ENCODE results near the gene TRIM47.
"Not testable (repeated sequence)": the region's sequence is repeated elsewhere in the genome, so short reads cannot be mapped to it uniquely, and the experiment has no call there.

TRIM47 gene

GRCh38 chr17:75875182-75875939 lies 3.0 kb downstream of the TRIM47 start:
- H3K27ac ChIP-seq (ENCODE audit: insufficient read depth in 1 of 2, low read depth in 1 of 2, low read length in 2 of 2, poor library complexity in 1 of 2, severe bottlenecking in 2 of 2): no peak overlapping the region

GRCh38 chr17:75874323-75875181 lies 3.8 kb downstream of the TRIM47 start:
- H3K4me1 ChIP-seq (ENCODE audit: control extremely low read depth in 1 of 4, control insufficient read depth in 4 of 4, insufficient read depth in 4 of 4, low read length in 3 of 4): peaks cover 0 to 63% (median 53%) of the 10 kb centered on the region in 4 experiments
- CTCF ChIA-PET: interaction anchor here (1.5 to 13.2 kb wide), 4 partner anchors 15 to 31 kb away, joined by 4 to 214 read pairs (median 98); partner anchors contain the start of genes TRIM65, UNC13D and WBP2
- no peak for DNase-seq

More at GRCh38 chr17:75875182-75875939, 3.0 kb downstream of the TRIM47 start:
- WGBS (ENCODE audit: insufficient coverage): 48% methylated on average over 13 of the region's 18 CpGs
- peak overlapping the region in 4 of 7 experiments; percentile 51 to 83 (median 70) for H3K4me3 ChIP-seq (ENCODE audit: control insufficient read depth in 1 of 7, extremely low read depth in 1 of 7, insufficient read depth in 4 of 7, low read depth in 2 of 7, low read length in 6 of 7)
- CTCF ChIA-PET: interaction anchor here (0.9 to 13.2 kb wide), 9 partner anchors 8 to 182 kb away, joined by 3 to 214 read pairs (median 4); partner anchors contain the start of genes TRIM65, UNC13D and WBP2
- peaks cover 0 to 16% (median 7%) of the 10 kb centered on the region in 4 experiments for H3K36me3 ChIP-seq (ENCODE audit: control insufficient read depth in 4 of 4, insufficient read depth in 4 of 4, low read length in 3 of 4)
- peaks cover 0 to 63% (median 53%) of the 10 kb centered on the region in 4 experiments for H3K4me1 ChIP-seq (ENCODE audit: control extremely low read depth in 1 of 4, control insufficient read depth in 4 of 4, insufficient read depth in 4 of 4, low read length in 3 of 4)
- no peaks in the 10 kb centered on the region for H3K9me3 ChIP-seq (ENCODE audit: control extremely low read depth in 1 of 5, control insufficient read depth in 4 of 5, insufficient read depth in 2 of 5, low read depth in 1 of 5, low read length in 4 of 5)
- H3K27me3 ChIP-seq (replicated peaks in 2 of 5; ENCODE audit: control insufficient read depth in 4 of 5, insufficient read depth in 5 of 5, low read length in 4 of 5): no peaks in the 10 kb centered on the region
- no peak for DNase-seq
- POLR2A ChIA-PET: interaction anchor here (0.6 to 1.3 kb wide), 4 partner anchors 15 to 225 kb away, joined by 3 to 4 read pairs (median 3); partner anchors contain the start of gene WBP2

GRCh38 chr17:75873587-75874322 lies 4.6 kb downstream of the TRIM47 start:
- H3K4me3 ChIP-seq (ENCODE audit: control insufficient read depth in 1 of 7, extremely low read depth in 1 of 7, insufficient read depth in 4 of 7, low read depth in 2 of 7, low read length in 6 of 7): no peak overlapping the region
- H3K36me3 ChIP-seq (ENCODE audit: control insufficient read depth in 4 of 4, insufficient read depth in 4 of 4, low read length in 3 of 4): peaks cover 0 to 16% (median 7%) of the 10 kb centered on the region in 4 experiments
- H3K4me1 ChIP-seq (ENCODE audit: control extremely low read depth in 1 of 4, control insufficient read depth in 4 of 4, insufficient read depth in 4 of 4, low read length in 3 of 4): peaks cover 0 to 57% (median 48%) of the 10 kb centered on the region in 4 experiments
- DNase-seq: no peak
- no peaks in the 10 kb centered on the region for H3K9me3 ChIP-seq (ENCODE audit: control extremely low read depth in 1 of 5, control insufficient read depth in 4 of 5, insufficient read depth in 2 of 5, low read depth in 1 of 5, low read length in 4 of 5)
- H3K27me3 ChIP-seq (replicated peaks in 2 of 5; ENCODE audit: control insufficient read depth in 4 of 5, insufficient read depth in 5 of 5, low read length in 4 of 5): no peaks in the 10 kb centered on the region
- POLR2A ChIA-PET: interaction anchor here (1.1 to 1.5 kb wide), 2 partner anchors 16 to 18 kb away, joined by 3 to 6 read pairs; partner anchors contain the start of gene WBP2
- CTCF ChIA-PET: interaction anchor here (1.0 to 13.2 kb wide), 3 partner anchors 14 to 27 kb away, joined by 3 to 214 read pairs (median 173); partner anchors contain the start of genes TRIM65 and WBP2
- no peak overlapping the region for H3K27ac ChIP-seq (ENCODE audit: insufficient read depth in 1 of 2, low read depth in 1 of 2, low read length in 2 of 2, poor library complexity in 1 of 2, severe bottlenecking in 2 of 2)
- WGBS (ENCODE audit: insufficient coverage): 91% methylated on average over 8 of the region's 11 CpGs

More at GRCh38 chr17:75874323-75875181, 3.8 kb downstream of the TRIM47 start:
- 96% methylated on average over 23 of the region's 38 CpGs for WGBS (ENCODE audit: insufficient coverage)
- Histone ChIP-seq H3K27me3 (replicated peaks in 2 of 5; ENCODE audit: control insufficient read depth in 4 of 5, insufficient read depth in 5 of 5, low read length in 4 of 5) (no peaks in the 10 kb centered on the region), H3K4me3 (ENCODE audit: control insufficient read depth in 1 of 7, extremely low read depth in 1 of 7, insufficient read depth in 4 of 7, low read depth in 2 of 7, low read length in 6 of 7) (no peak overlapping the region), H3K9me3 (ENCODE audit: control extremely low read depth in 1 of 5, control insufficient read depth in 4 of 5, insufficient read depth in 2 of 5, low read depth in 1 of 5, low read length in 4 of 5) (no peaks in the 10 kb centered on the region), H3K27ac (ENCODE audit: insufficient read depth in 1 of 2, low read depth in 1 of 2, low read length in 2 of 2, poor library complexity in 1 of 2, severe bottlenecking in 2 of 2) (no peak overlapping the region), H3K36me3 (ENCODE audit: control insufficient read depth in 4 of 4, insufficient read depth in 4 of 4, low read length in 3 of 4) (peaks cover 0 to 16% (median 7%) of the 10 kb centered on the region in 4 experiments)
- POLR2A ChIA-PET: no interaction called here

GRCh38 chr17:75872434-75873351 lies 5.7 kb downstream of the TRIM47 start:
- POLR2A ChIA-PET: interaction anchor here (1.1 to 1.5 kb wide), 2 partner anchors 15 to 17 kb away, joined by 3 to 6 read pairs; partner anchors contain the start of gene WBP2
- 49% methylated on average over 7 of the region's 13 CpGs for WGBS (ENCODE audit: insufficient coverage)

GRCh38 chr17:75870228-75870627 lies 8.2 kb downstream of the TRIM47 start:
- H3K4me3 ChIP-seq (ENCODE audit: control insufficient read depth in 1 of 7, extremely low read depth in 1 of 7, insufficient read depth in 4 of 7, low read depth in 2 of 7, low read length in 6 of 7); DNase-seq; H3K9me3 ChIP-seq (ENCODE audit: control extremely low read depth in 1 of 5, control insufficient read depth in 4 of 5, insufficient read depth in 2 of 5, low read depth in 1 of 5, low read length in 4 of 5); POLR2A ChIA-PET; H3K27ac ChIP-seq (ENCODE audit: insufficient read depth in 1 of 2, low read depth in 1 of 2, low read length in 2 of 2, poor library complexity in 1 of 2, severe bottlenecking in 2 of 2); H3K27me3 ChIP-seq (replicated peaks in 2 of 5; ENCODE audit: control insufficient read depth in 4 of 5, insufficient read depth in 5 of 5, low read length in 4 of 5): not testable (repeated sequence)
- Histone ChIP-seq H3K36me3 (ENCODE audit: control insufficient read depth in 4 of 4, insufficient read depth in 4 of 4, low read length in 3 of 4) (peaks cover 0 to 14% (median 7%) of the 10 kb centered on the region in 4 experiments), H3K4me1 (ENCODE audit: control extremely low read depth in 1 of 4, control insufficient read depth in 4 of 4, insufficient read depth in 4 of 4, low read length in 3 of 4) (peaks cover 0 to 27% (median 18%) of the 10 kb centered on the region in 4 experiments)
- CTCF ChIA-PET: interaction anchor here (0.6 kb wide), 1 partner anchor 26 kb away, joined by 3 read pairs; no protein-coding TSS in a partner anchor
- 96% methylated on average over 8 of the region's 10 CpGs for WGBS (ENCODE audit: insufficient coverage)

More at GRCh38 chr17:75872434-75873351, 5.7 kb downstream of the TRIM47 start:
- peak overlapping the region in 3 of 7 experiments; percentile 6 to 45 (median 32) for H3K4me3 ChIP-seq (ENCODE audit: control insufficient read depth in 1 of 7, extremely low read depth in 1 of 7, insufficient read depth in 4 of 7, low read depth in 2 of 7, low read length in 6 of 7)
- peak; percentile 45 to 77 (median 76) for DNase-seq
- H3K9me3 ChIP-seq (ENCODE audit: control extremely low read depth in 1 of 5, control insufficient read depth in 4 of 5, insufficient read depth in 2 of 5, low read depth in 1 of 5, low read length in 4 of 5): no peaks in the 10 kb centered on the region
- CTCF ChIA-PET: interaction anchor here (0.9 to 13.2 kb wide), 9 partner anchors 8 to 116 kb away, joined by 3 to 214 read pairs (median 3); partner anchors contain the start of genes TRIM65 and WBP2
- peaks cover 0 to 49% (median 40%) of the 10 kb centered on the region in 4 experiments for H3K4me1 ChIP-seq (ENCODE audit: control extremely low read depth in 1 of 4, control insufficient read depth in 4 of 4, insufficient read depth in 4 of 4, low read length in 3 of 4)
- H3K27me3 ChIP-seq (replicated peaks in 2 of 5; ENCODE audit: control insufficient read depth in 4 of 5, insufficient read depth in 5 of 5, low read length in 4 of 5): no peaks in the 10 kb centered on the region
- peak overlapping the region; percentile 79 to 80 for H3K27ac ChIP-seq (ENCODE audit: insufficient read depth in 1 of 2, low read depth in 1 of 2, low read length in 2 of 2, poor library complexity in 1 of 2, severe bottlenecking in 2 of 2)
- H3K36me3 ChIP-seq (ENCODE audit: control insufficient read depth in 4 of 4, insufficient read depth in 4 of 4, low read length in 3 of 4): peaks cover 0 to 16% (median 7%) of the 10 kb centered on the region in 4 experiments
